ENCODE data around the gene SUSD5. TPM values are rescaled to one million over a fixed set of nuclear protein-coding genes. Genes with fewer than 3 reads are reported as not detected.

The SUSD5 gene

GRCh38 chr3:33100229-33100628 is 118.4 kb downstream of the SUSD5 start:
- Histone ChIP-seq H3K4me2 (ENCODE audit: low read length) (no peak overlapping the region), H3K4ac (ENCODE audit: low read depth, low read length) (no peak overlapping the region), H4K8ac (ENCODE audit: low read depth, low read length) (no peak overlapping the region), H2BK15ac (replicated peaks; ENCODE audit: low read depth) (no peak overlapping the region), H3K56ac (ENCODE audit: low read length) (no peak overlapping the region), H3K9ac (ENCODE audit: low read length) (no peak overlapping the region), H3K18ac (ENCODE audit: low read length) (no peak overlapping the region), H3K4me1 (ENCODE audit: control insufficient read depth, low read depth, low read length) (peaks cover 3% of the 10 kb centered on the region), H3K79me2 (ENCODE audit: control insufficient read depth, insufficient read depth, low read length) (peaks cover 5% of the 10 kb centered on the region), H2BK120ac (ENCODE audit: low read depth, low read length) (no peak overlapping the region), H3K4me3 (ENCODE audit: low read length) (no peak overlapping the region), H4K5ac (ENCODE audit: low read length) (no peak overlapping the region), H3K27ac (ENCODE audit: low read depth, low read length) (no peak overlapping the region), H3K36me3 (ENCODE audit: control insufficient read depth, insufficient read depth, low read length) (no peaks in the 10 kb centered on the region), H2AK5ac (ENCODE audit: low read length) (no peak overlapping the region), H3K27me3 (ENCODE audit: insufficient read depth, low read length, poor library complexity) (no peaks in the 10 kb centered on the region), H2BK5ac (ENCODE audit: low read length) (no peak overlapping the region), H3K23ac (ENCODE audit: low read length) (no peak overlapping the region), H3K79me1 (ENCODE audit: low read length) (peaks cover 3% of the 10 kb centered on the region)
- no peak for DNase-seq
- WGBS (ENCODE audit: extremely low coverage, insufficient coverage, low lambda C conversion rate) = no CpG with 5 or more reads among the region's 2 CpGs

Small RNA genes lying within 50 kb of the gene (small RNA-seq; reads per million reads assigned to genes)
- gene AC123900.1 (ENCODE audit: insufficient read depth) = not detected
- not detected for gene RN7SL296P (ENCODE audit: insufficient read depth)
